NCI-H146 treated with DMSO at 0.1 percent for 48 hours (cell line): ENCODE data around the gene NHS.

ENCODE experiments used
- DNase-seq: peaks from one replicate; lab custom pipeline; 2025; ENCODE audit not compliant: unreplicated experiment; lab: John Stamatoyannopoulos, UW

The NHS gene

GRCh38 chrX:17405225-17405969 is 30.4 kb downstream of the NHS start:
- DNase-seq = no peak

- DNase-seq = no peak
These were observed 34.7 kb downstream of the NHS start for GRCh38 chrX:17409566-17410290.

GRCh38 chrX:17410651-17411050 is 35.7 kb downstream of the NHS start:
- no peak for DNase-seq

DNA sequence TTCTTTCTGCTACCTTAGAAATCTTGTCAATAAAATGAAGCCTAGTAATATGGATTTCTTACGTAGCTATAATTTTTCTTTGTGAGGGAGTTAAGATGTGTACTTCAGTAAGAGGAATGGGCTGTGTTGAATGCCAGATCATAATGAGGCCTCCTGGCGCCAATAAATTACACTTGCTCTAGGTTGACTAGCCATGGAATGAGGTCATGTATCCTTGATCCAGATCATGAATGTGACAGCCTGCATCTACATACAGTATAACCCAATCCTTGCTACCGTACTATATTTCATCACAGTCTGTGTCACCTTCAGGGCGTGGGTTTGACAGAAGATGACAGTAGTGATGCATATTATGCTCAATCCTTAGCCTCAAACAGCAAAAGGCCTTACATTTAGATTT is 36.2 kb downstream of the NHS start:
- no peak for DNase-seq

DNA sequence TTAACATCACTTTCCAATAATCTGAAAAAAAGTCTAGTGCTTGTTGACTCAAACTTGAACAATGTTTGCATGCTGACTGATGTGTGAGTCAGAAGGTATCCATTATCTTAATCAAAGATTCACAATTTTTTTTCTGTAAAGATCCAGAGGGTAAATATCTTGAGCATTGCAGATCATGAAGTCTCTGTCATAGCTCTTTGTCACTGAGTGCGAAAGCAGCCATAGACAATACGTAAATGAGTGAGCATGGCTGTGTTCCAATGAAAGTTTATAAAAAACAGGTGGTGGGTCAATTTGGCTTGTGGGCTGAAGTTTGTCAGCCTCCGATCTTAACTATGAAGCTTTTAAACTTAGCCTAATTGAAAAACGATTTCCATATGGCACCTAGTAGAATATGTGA is 37.7 kb downstream of the NHS start:
- no peak for DNase-seq

- no peak for DNase-seq
These were observed 38.2 kb downstream of the NHS start for GRCh38 chrX:17413228-17413627.

DNA sequence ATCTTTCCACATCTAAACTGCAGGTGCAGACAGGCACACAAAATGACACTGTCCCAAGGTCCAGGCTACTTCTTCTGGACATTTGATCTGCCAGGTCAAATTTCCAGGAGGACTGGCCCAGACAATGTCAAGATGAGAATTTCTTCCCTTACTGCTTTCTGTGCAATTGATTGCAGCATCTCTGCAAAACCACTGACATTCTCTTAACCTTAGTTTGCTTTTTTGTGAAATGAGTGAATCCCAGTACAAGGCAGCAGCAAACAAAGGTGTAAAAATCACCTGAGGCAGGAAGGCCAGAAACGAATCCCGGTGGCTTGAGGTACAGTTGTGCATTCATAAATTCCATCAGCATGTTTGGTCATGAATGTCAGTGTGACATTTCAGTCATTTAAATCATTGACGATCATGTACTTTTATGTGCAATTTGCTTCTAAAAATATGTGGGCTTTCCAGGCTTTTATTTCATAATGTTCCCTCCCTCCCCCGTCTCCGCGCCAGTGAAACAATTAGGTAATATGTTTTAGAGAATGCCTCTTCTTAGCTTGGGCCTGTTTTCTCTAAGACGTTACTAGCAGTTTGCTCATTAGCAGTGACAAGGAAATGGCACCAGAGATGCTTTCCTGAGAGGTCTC is 39.1 kb downstream of the NHS start:
- no peak for DNase-seq

GRCh38 chrX:17414839-17415238 is 39.8 kb downstream of the NHS start:
- no peak for DNase-seq

DNA sequence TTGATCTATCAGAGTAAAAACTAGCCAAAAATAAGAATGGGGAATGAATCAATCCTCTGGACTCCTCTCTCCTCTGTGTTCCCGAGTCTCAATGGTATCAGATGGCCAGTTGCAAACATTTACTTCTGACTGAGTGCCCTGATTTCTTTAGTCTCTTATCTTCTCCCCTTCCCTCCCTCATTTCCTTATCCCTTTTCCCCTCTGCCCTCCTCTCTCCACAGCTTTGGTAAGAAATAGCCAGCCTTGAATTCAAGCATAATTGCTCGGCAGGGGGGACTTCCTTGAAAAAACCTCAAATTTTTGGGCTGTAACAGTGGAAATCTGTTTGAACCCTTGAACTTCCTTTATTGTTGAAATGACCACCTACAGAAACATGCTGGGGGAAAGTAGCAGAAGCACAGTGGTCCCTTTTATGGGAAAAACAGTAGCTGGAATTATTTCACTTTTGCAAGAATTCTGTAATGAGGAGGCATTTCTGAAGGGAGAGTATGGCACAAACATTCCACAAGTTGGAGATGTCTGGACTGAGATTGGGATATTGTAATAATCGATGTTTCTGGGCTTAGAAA is 40.3 kb downstream of the NHS start:
- DNase-seq = no peak

DNA sequence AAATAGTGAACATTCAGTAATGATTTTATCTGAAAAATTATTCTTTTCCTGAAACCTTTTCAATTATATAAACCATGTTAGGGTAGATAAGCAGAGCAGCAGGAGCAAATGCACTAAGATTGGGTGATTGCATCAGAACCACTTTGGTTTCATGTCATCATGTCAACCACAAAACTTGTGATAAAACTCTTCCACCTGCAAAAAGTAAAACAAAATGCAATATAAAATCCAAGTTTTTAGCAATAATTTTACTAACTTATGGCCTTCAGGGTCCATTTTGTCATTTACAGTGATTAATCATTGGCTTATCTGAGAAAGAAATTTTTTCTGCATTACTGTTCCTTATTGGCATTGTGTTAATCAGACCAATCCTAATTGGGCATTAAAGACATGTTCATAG is 42.4 kb downstream of the NHS start:
- DNase-seq = no peak

- DNase-seq = no peak
These were observed 50.1 kb downstream of the NHS start for GRCh38 chrX:17425136-17425535.

- no peak for DNase-seq
These were observed 50.6 kb downstream of the NHS start for GRCh38 chrX:17425551-17425950.

DNA sequence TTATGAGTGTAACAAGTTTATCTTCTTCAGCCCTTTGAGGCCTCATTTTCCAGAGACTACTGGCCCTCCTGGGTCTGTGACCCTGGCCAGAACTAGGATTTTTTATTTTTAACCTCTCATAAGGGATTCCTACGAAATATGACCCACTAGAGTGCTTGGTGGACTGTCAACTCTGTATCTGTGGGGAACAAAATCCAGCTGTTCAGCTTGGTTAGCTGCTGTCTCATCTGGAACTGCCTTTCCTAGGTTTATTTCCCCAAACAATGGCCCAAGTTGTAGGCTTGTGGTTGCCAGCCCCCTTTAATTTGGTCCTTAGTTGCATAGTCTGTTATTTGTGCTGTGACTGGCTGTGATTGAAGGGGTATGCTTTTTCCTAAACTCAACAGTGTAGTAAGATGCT is 56.2 kb downstream of the NHS start:
- no peak for DNase-seq

DNA sequence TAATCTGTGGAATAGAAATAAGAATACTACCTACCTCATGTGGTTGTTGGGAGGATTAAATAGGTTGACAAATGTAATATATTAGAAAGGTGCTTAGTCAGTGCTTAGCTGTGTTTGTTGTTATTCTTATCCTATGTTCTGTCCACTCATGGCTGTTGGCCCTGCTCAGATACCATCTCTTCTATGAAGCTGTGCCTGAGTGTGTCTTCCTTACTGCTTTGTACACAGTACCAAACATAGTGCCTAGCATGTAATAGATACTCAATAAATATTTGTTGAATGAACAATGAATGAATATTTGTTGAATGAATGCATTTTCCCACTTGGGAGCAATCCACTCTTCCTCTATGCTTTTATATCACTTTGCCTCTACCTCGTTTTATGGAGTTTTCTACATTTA is 57.2 kb downstream of the NHS start:
- DNase-seq = no peak

GRCh38 chrX:17433965-17434364 is 59.0 kb downstream of the NHS start:
- no peak for DNase-seq

- DNase-seq = no peak
These were observed 60.5 kb downstream of the NHS start for GRCh38 chrX:17435476-17435875.

DNA sequence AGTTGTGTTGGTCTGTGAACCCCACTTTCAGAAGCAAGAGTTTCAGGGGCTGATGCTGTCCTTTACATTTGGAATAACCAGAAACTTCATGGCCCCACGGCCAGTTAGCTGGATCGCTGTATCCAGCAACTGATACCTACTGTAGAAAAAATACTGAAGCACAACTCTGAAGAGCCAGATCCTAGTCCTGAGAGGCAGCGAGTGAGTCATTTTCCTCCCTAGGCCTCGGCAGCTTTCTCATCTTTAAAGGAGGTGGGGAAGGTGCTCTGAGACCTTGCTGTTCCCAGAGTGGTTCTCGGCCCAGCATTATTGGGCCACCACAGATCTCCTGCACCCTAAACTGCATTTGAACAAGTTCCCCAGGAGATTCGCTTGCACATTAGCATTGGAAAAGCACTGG is 63.2 kb downstream of the NHS start:
- DNase-seq = no peak

GRCh38 chrX:17440258-17440657 is 65.3 kb downstream of the NHS start:
- no peak for DNase-seq

DNA sequence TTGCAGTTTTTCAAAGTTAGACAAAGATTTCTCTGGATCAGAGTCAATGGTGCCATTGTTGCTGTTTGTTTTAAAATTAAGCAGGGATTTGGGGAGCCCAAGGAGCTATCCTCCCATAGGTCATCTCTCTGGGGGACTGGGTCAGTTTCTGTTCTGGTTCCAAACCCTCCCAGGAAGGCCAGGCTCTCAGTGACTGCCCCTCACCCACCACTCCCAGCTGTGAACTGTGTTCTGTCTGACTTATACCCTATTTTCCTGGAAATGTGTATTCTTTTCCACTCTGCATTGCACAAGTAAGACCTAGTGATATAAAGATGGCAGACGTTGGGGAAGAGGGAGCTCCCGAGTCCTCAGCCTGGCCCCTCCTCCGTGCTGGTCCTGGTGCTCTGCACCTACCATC is 65.8 kb downstream of the NHS start:
- DNase-seq = no peak

- no peak for DNase-seq
These were observed 67.0 kb downstream of the NHS start for GRCh38 chrX:17441965-17442364.

- no peak for DNase-seq
These were observed 67.9 kb downstream of the NHS start for GRCh38 chrX:17442898-17443297.

DNA sequence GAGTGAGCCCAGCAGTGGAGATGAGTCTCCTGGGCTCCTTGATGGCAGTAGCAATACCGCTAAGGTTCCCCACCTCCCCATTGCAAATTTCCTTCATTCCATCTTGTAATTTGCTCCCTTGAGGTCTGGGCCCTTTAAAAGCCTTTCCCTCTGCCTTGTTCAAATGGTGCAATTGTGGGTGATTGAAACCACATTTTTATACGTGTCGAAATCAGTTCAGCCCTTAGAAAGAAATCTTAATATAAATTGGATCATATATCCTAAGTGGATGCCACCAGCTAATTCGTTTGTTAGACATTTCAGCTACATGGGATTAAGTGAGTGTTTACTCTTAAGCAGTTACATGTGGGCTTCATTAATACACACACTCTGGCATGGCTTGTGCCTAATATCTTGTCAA is 68.6 kb downstream of the NHS start:
- no peak for DNase-seq
